GM13976 (cell line): ENCODE results near the gene GRIP1.

Experiments
- DNase-seq: peaks from one replicate; pipeline ENCODE4 v3.0.0; 2012; ENCODE audit warnings: low spot score
- in situ Hi-C: fragments of 300-500 bp; cut with MboI; formaldehyde crosslinking; loops from one replicate; pipeline ENCODE4 v1.12.0; 2022; ENCODE audit warnings: low sequenced_read_pairs, mixed read lengths, inconsistent platforms; ENCODE audit not compliant: unreplicated experiment
- TF ChIP-seq, protein P1 (sequence below): IDR thresholded peaks from 2 replicates; pipeline ENCODE4 v1.5.1; 2012; ENCODE audit warnings: borderline replicate concordance, mild to moderate bottlenecking; ENCODE audit not compliant: insufficient read depth; ENCODE audit errors: extremely low read depth, missing control alignments, control extremely low read depth

Gene GRIP1

DNA sequence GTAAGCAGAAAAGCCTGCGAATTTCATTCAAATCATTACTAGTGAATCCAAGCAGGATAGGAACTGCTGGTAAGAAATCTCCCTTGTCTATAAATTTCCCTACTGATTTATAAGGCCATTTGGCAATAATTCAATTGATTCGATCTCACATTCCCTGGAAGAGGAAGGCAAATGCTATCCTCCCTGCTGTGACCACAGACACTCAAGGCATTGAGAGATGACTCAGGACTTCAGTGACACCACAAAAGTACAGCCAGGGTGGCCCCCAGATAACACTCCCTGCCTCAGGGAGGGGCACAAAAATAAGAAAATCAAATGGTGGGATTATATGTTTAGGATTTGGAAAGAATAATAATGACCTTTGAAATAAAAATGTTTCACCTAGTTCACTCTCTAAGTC lies 162.7 kb downstream of the GRIP1 start:
- no peak for DNase-seq
- in situ Hi-C loops: no loop called here
- TF ChIP-seq, protein P1, sequence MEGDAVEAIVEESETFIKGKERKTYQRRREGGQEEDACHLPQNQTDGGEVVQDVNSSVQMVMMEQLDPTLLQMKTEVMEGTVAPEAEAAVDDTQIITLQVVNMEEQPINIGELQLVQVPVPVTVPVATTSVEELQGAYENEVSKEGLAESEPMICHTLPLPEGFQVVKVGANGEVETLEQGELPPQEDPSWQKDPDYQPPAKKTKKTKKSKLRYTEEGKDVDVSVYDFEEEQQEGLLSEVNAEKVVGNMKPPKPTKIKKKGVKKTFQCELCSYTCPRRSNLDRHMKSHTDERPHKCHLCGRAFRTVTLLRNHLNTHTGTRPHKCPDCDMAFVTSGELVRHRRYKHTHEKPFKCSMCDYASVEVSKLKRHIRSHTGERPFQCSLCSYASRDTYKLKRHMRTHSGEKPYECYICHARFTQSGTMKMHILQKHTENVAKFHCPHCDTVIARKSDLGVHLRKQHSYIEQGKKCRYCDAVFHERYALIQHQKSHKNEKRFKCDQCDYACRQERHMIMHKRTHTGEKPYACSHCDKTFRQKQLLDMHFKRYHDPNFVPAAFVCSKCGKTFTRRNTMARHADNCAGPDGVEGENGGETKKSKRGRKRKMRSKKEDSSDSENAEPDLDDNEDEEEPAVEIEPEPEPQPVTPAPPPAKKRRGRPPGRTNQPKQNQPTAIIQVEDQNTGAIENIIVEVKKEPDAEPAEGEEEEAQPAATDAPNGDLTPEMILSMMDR: no peak

DNA sequence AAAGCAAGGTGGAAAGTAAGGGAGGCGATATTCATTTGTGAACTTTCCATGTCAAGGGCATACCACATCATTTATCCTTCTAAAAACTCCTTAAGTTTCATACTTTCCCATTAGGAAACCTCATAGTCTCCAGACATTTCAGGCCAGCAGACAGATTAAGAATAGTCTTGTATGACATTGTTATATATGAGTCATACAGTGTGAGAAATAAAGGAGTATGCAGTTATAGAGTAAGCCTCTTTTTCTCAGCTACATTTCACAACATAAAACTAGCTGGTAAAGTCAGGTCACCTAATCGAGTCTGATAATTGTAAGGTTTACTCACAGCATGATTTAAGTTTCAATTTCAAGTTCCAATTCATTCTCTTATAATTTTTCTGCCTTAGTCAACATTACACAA lies 164.3 kb downstream of the GRIP1 start:
- in situ Hi-C loops: no loop called here
- no peak for DNase-seq
- TF ChIP-seq, protein P1: no peak

DNA sequence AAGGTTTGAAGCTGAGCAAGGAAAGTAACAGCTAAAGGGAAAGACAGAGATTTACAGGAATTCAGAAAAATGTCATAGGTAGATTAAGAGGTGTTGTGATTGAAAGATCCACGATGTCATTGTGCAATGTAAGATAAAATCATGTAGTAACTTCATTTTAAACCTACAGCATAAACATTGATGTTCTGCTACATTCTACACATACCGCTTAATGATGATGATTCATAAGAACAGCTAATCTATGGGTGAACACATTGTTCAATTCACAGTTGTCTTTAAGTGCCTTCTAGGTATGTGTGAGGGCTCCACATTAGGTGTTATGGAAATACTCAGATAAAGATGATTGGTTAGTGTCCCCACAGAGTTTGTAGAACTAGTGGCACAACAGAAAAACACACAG lies 170.9 kb downstream of the GRIP1 start:
- TF ChIP-seq, protein P1: no peak
- in situ Hi-C loops: no loop called here
- DNase-seq: no peak

DNA sequence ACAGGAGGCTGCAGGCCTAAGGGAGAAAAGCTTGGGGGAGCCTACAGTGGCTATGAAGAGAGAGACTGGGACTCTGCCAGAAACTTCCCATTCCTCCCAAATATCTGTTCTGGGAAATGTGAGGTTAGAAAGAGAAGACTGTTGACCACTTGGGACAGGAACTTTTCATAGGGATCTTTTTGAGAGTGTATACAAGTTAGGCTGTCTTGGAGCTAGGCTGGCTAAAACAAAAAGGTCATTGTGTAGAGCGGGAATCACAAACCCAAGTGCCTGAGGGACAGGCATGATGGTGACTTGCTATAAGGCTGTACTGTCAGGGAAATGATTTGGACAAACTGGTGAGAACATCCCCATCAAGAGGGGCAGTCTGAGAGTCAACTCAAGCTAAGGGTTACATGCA lies 175.1 kb downstream of the GRIP1 start:
- DNase-seq: no peak
- in situ Hi-C loops: no loop called here
- TF ChIP-seq, protein P1: no peak

DNA sequence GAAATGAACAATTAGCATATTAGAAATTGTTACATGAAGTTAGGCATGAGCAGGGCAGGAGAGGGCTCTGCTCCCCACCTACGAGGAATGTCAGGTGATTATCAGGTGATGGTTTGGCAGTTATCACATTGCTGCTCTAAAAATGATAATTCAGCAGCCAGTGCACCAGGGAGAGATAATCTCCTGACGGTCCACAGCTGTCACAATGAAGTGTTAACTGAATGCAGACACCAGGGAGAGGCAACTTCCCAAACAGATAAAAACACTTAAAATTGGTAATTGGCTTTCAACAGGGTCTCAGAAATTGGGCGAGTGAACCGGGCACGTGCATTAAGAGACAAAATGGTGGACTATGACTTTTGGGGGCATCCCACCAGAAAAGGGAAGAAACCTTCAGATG lies 176.0 kb downstream of the GRIP1 start:
- TF ChIP-seq, protein P1: no peak
- in situ Hi-C loops: no loop called here
- no peak for DNase-seq

DNA sequence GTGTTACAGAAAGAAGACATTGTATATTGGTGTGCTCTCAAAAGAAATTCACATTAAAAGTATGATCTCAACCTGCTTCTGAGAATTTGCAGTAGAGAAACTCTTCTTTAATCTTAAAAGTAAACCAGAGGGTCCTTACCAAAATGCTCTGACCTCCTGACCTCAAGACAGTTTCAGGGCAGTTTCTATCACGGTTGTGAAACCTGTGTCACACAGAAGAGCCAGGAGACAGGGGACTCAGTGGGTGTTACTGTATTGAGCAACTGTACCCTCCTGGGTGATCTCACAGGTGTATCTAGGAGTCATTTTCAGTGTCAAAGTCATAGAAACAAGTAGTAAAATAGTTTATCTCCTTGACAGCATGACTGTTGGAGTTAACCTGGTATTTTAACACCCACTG lies 178.0 kb downstream of the GRIP1 start:
- in situ Hi-C loops: no loop called here
- TF ChIP-seq, protein P1: no peak
- DNase-seq: peak; percentile 47

DNA sequence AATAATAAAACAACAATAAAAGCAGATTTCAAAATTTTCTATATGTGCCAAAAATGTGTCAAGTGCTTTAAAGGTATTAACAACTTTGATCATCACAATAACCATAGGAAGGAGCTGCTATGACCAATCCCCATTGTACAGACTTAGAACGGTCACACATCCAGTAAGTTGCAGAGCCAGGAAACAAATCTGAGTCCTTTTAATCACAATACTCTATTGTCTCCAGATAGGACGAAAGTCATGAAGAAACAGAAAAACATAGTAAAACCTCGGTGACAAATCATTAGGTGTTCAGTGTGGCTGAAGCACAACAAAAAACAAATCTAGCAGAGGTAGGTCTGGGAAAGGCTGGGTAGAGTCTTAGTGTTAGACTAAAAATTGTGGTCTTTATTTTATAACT lies 178.8 kb downstream of the GRIP1 start:
- no peak for DNase-seq
- TF ChIP-seq, protein P1: no peak
- in situ Hi-C loops: no loop called here
